CD14-positive monocyte (primary cell): ENCODE results near the gene THRB. TPM values are rescaled to one million over a fixed set of nuclear protein-coding genes. Genes with fewer than 3 reads are reported as not detected.

ENCODE experiments used
- DNase-seq, 3 donors: peaks; one replicate each; pipeline ENCODE4 v3.0.0-alpha.2; 2011 to 2022
- H2AFZ ChIP-seq: 2 replicates; pipeline ENCODE4 v1.6.0; 2012; ENCODE audit warnings: mild to moderate bottlenecking, low read depth, low read length, inconsistent platforms; ENCODE audit not compliant: insufficient read depth, poor library complexity, severe bottlenecking
- H3K27ac ChIP-seq, 2 donors: 1 replicate in 1 of 2; 2 replicates in 1 of 2; pipeline ENCODE4 v1.5.1; 2012 to 2013; ENCODE audit warnings: low read length in 2 of 2, control low read depth in 1 of 2, inconsistent platforms in 1 of 2, low read depth in 1 of 2, mild to moderate bottlenecking in 1 of 2
- H3K27me3 ChIP-seq, 2 donors: one replicate each; pipeline versions ENCODE4 v1.6.0 to v1.6.1; 2011 to 2013; ENCODE audit warnings: low read length in 2 of 2; ENCODE audit not compliant: control insufficient read depth in 2 of 2, insufficient read depth in 2 of 2
- H3K36me3 ChIP-seq, 2 donors: replicated peaks in 1 of 2; 1 replicate in 1 of 2; 2 replicates in 1 of 2; pipeline versions ENCODE4 v1.5.1 to v1.6.1; 2012 to 2013; ENCODE audit warnings: low read length in 2 of 2, control low read depth in 1 of 2, inconsistent platforms in 1 of 2, mild to moderate bottlenecking in 1 of 2; ENCODE audit not compliant: insufficient read depth in 2 of 2, control insufficient read depth in 1 of 2
- H3K4me1 ChIP-seq, 2 donors: 1 replicate in 1 of 2; 2 replicates in 1 of 2; pipeline versions ENCODE4 v1.5.1 to v1.6.1; 2012 to 2013; ENCODE audit warnings: low read length in 2 of 2, control low read depth in 1 of 2, inconsistent platforms in 1 of 2, mild to moderate bottlenecking in 1 of 2, moderate library complexity in 1 of 2; ENCODE audit not compliant: insufficient read depth in 2 of 2, control insufficient read depth in 1 of 2
- H3K4me2 ChIP-seq: replicated peaks from 2 replicates; pipeline ENCODE3; 2012; ENCODE audit warnings: low read length, moderate library complexity, mild to moderate bottlenecking; ENCODE audit not compliant: poor library complexity, severe bottlenecking; ENCODE audit errors: extremely low read depth
- H3K4me3 ChIP-seq, 3 experiments: fragments of 200-600 bp in 1 of 3; sonication (generic) in 1 of 3; replicated peaks in 1 of 3; 1 replicate in 2 of 3; 2 replicates in 1 of 3; pipeline ENCODE4 v1.5.1; 2011 to 2013; ENCODE audit warnings: low read length in 3 of 3, mild to moderate bottlenecking in 3 of 3, control low read depth in 2 of 3, low read depth in 2 of 3, inconsistent platforms in 1 of 3, moderate library complexity in 1 of 3
- H3K79me2 ChIP-seq: 2 replicates; pipeline ENCODE4 v1.6.0; 2012; ENCODE audit warnings: mild to moderate bottlenecking, control low read depth, inconsistent platforms, low read length, moderate library complexity; ENCODE audit not compliant: insufficient read depth
- H3K9ac ChIP-seq: 2 replicates; pipeline ENCODE4 v1.6.0; 2017; ENCODE audit warnings: low read length, mild to moderate bottlenecking; ENCODE audit not compliant: insufficient read depth, poor library complexity, severe bottlenecking
- H3K9me3 ChIP-seq, 2 donors: replicated peaks in 1 of 2; 1 replicate in 1 of 2; 2 replicates in 1 of 2; pipeline versions ENCODE4 v1.5.1 to v1.6.1; 2012 to 2013; ENCODE audit warnings: low read length in 2 of 2, control low read depth in 1 of 2; ENCODE audit not compliant: control insufficient read depth in 1 of 2, insufficient read depth in 1 of 2
- H4K20me1 ChIP-seq: 2 replicates; pipeline ENCODE4 v1.6.0; 2012; ENCODE audit warnings: mild to moderate bottlenecking, low read length, control low read depth, moderate library complexity; ENCODE audit not compliant: insufficient read depth
- H3K27ac Mint-ChIP-seq, 7 donors: one replicate each; pipeline ENCODE4 v1.8.0; 2020; ENCODE audit warnings: mild to moderate bottlenecking in 7 of 7, mixed read lengths in 7 of 7, moderate library complexity in 6 of 7, inconsistent platforms in 2 of 7
- H3K27me3 Mint-ChIP-seq, 3 donors: one replicate each; pipeline ENCODE4 v1.8.0; 2021 to 2022; ENCODE audit warnings: low read depth in 3 of 3, mild to moderate bottlenecking in 3 of 3, mixed read lengths in 3 of 3, moderate library complexity in 3 of 3, inconsistent platforms in 1 of 3
- H3K36me3 Mint-ChIP-seq, 2 donors: one replicate each; pipeline ENCODE4 v1.8.0; 2020; ENCODE audit warnings: mixed read lengths in 2 of 2, inconsistent platforms in 1 of 2, mild to moderate bottlenecking in 1 of 2
- H3K4me1 Mint-ChIP-seq: one replicate; pipeline ENCODE4 v1.8.0; 2020; ENCODE audit warnings: mild to moderate bottlenecking, mixed read lengths
- H3K4me3 Mint-ChIP-seq, 2 donors: one replicate each; pipeline ENCODE4 v1.8.0; 2020; ENCODE audit warnings: mild to moderate bottlenecking in 2 of 2, mixed read lengths in 2 of 2, moderate library complexity in 1 of 2
- H3K9me3 Mint-ChIP-seq, 7 donors: one replicate each; pipeline ENCODE4 v1.8.0; 2020 to 2022; ENCODE audit warnings: mixed read lengths in 7 of 7, mild to moderate bottlenecking in 6 of 7, moderate library complexity in 6 of 7, inconsistent platforms in 2 of 7
- CTCF ChIP-seq: fragments of 200-600 bp; IDR thresholded peaks from one replicate; pipeline ENCODE4 v1.8.0; 2022; ENCODE audit warnings: antibody characterized with exemption, mild to moderate bottlenecking
- WGBS: methylation state at CpG from one replicate; pipeline ENCODE4 v1.1.5; 2013; ENCODE audit warnings: missing lambda C conversion rate; ENCODE audit not compliant: insufficient coverage; 5-methylcytosine and 5-hydroxymethylcytosine counted together
- intact Hi-C, 2 donors: fragments of 100-400 bp; cut with micrococcal nuclease; formaldehyde crosslinking; loops; one replicate each; pipeline versions ENCODE4 v1.15.0 to v1.15.1; 2023
- polyA plus RNA-seq, 3 donors: library from polyadenylated mRNA; depleted of rRNA in 1 of 3; unstranded in 2 of 3; stranded (reverse) in 1 of 3; fragments of 300-500 nt in 2 of 3; fragments of >200 nt in 1 of 3; fragmentation: Illumina TruSeq in 2 of 3; gene quantifications; 1 replicate in 2 of 3; 2 replicates in 1 of 3; pipeline ENCODE4 v1.2.3, GENCODE V29; 2012 to 2021

Gene THRB
- polyA plus RNA-seq, 3 donors, result 0.05 TPM; not detected in 2

DNA sequence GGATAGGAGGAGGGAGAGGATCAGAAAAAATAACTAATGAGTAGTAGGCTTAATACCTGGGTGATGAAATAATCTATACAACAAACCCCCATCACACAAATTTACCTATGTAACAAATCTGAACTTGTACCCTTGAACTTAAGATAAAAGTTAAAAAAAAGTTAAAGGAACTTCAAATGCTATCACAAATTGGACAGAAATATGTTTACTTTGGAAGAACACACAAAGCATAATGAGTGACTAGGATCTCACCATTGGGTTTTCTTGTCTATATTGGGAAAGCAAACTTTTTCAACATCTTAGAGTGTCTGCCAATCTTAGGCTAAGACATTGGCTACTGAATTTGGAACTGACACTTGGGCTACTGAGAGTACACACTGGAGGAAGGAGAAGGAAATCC lies 140.4 kb downstream of the THRB start:
- Mint-ChIP-seq H3K4me1 (no peaks in the 10 kb centered on the region), H3K27ac (peak overlapping the region in 1 of 7 donors; percentile 49), H3K9me3 (peaks cover 0 to 2% (median 0%) of the 10 kb centered on the region in 7 donors), H3K4me3 (no peak overlapping the region), H3K36me3 (no peaks in the 10 kb centered on the region), H3K27me3 (peaks cover 0 to 2% (median 1%) of the 10 kb centered on the region in 3 donors)
- H3K79me2 ChIP-seq, result no peaks in the 10 kb centered on the region
- H3K9me3 ChIP-seq, result no peaks in the 10 kb centered on the region
- no peaks in the 10 kb centered on the region for H4K20me1 ChIP-seq
- no peak overlapping the region for H3K4me2 ChIP-seq
- no peaks in the 10 kb centered on the region for H3K27me3 ChIP-seq
- H3K4me3 ChIP-seq, result no peak overlapping the region
- no peak for DNase-seq
- H3K27ac ChIP-seq, result no peak overlapping the region
- TF ChIP-seq CTCF, result no peak
- no peaks in the 10 kb centered on the region for H3K4me1 ChIP-seq
- no peaks in the 10 kb centered on the region for H3K36me3 ChIP-seq
- H2AFZ ChIP-seq, result no peak overlapping the region
- H3K9ac ChIP-seq, result no peak overlapping the region
- intact Hi-C loops, result no loop called here

DNA sequence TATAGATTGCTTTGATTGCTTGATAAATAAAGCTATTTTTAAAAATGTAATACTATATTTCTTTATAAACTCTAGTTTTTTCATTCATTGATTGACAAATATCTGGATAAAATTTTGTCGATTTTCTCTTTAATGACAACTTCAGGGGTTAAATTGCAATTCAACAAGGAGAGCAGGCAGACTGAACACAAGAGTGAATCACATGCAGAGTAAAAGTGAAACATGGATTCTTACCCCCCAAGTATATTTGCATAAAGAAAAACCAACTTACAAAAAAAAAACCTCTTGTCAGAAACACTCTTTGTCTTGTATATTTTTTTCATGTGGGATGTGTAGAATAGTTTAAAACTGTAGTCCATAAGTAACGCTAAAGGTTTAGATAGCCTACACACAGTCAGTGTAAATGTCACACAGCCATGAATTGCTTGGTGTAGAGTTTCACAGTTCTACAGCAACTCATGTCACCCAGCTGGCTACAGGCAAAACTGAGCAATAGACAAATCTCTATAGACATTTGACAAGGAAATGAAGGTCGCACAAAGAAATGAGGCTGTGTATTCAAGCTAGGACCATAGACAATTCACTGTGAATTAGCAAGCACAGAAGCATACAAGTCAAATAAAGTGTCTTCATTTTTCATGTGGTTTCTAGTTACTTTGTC lies 141.6 kb downstream of the THRB start:
- Mint-ChIP-seq H3K36me3 (no peaks in the 10 kb centered on the region), H3K27me3 (peaks cover 0 to 2% (median 1%) of the 10 kb centered on the region in 3 donors), H3K4me1 (no peaks in the 10 kb centered on the region), H3K9me3 (peaks cover 0 to 2% (median 0%) of the 10 kb centered on the region in 7 donors), H3K4me3 (no peak overlapping the region), H3K27ac (no peak overlapping the region)
- intact Hi-C loops, result no loop called here
- Histone ChIP-seq H3K9me3 (no peaks in the 10 kb centered on the region), H2AFZ (no peak overlapping the region), H3K4me2 (no peak overlapping the region), H3K36me3 (no peaks in the 10 kb centered on the region), H3K9ac (no peak overlapping the region), H3K4me1 (no peaks in the 10 kb centered on the region), H3K27me3 (no peaks in the 10 kb centered on the region), H3K27ac (no peak overlapping the region), H4K20me1 (no peaks in the 10 kb centered on the region), H3K79me2 (no peaks in the 10 kb centered on the region), H3K4me3 (no peak overlapping the region)
- no peak for TF ChIP-seq CTCF
- DNase-seq, result no peak
- WGBS, result no CpG with 5 or more reads among the region's 3 CpGs
